Uterus (tissue), 2 donors: ENCODE measurements around the gene CACNA2D4.

Source experiments
- POLR2A ChIP-seq, 2 donors: fragments of 450-650 bp; IDR thresholded peaks; one replicate each; pipeline ENCODE4 v1.6.1; 2016; ENCODE audit warnings: antibody characterized with exemption in 2 of 2, mild to moderate bottlenecking in 1 of 2, moderate library complexity in 1 of 2
- TF ChIP-seq, protein P1 (sequence below), 4 experiments: fragments of 200-600 bp in 2 of 4; fragments of 450-650 bp in 2 of 4; sonication (generic) in 2 of 4; IDR thresholded peaks; one replicate each; pipeline ENCODE4 v1.5.1; 2016 to 2019; ENCODE audit warnings: antibody characterized with exemption in 4 of 4, mild to moderate bottlenecking in 2 of 4, moderate library complexity in 1 of 4

- TF ChIP-seq, protein P1, sequence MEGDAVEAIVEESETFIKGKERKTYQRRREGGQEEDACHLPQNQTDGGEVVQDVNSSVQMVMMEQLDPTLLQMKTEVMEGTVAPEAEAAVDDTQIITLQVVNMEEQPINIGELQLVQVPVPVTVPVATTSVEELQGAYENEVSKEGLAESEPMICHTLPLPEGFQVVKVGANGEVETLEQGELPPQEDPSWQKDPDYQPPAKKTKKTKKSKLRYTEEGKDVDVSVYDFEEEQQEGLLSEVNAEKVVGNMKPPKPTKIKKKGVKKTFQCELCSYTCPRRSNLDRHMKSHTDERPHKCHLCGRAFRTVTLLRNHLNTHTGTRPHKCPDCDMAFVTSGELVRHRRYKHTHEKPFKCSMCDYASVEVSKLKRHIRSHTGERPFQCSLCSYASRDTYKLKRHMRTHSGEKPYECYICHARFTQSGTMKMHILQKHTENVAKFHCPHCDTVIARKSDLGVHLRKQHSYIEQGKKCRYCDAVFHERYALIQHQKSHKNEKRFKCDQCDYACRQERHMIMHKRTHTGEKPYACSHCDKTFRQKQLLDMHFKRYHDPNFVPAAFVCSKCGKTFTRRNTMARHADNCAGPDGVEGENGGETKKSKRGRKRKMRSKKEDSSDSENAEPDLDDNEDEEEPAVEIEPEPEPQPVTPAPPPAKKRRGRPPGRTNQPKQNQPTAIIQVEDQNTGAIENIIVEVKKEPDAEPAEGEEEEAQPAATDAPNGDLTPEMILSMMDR (IDR thresholded peaks at IDR 0.05) = no peak
- no peak for TF ChIP-seq POLR2A (IDR thresholded peaks at IDR 0.05)
Observed at GRCh38 chr12:1821805-1822204, 96.6 kb downstream of the CACNA2D4 start.
